GM12872 (cell line): ENCODE results near the gene MYO1D.

Experiments used
- TF ChIP-seq, protein P1 (sequence below): IDR thresholded peaks from 3 replicates; pipeline ENCODE4 v1.5.1; 2011; ENCODE audit warnings: low read depth, mild to moderate bottlenecking, low read length, moderate library complexity; ENCODE audit not compliant: insufficient read depth

The MYO1D gene

DNA sequence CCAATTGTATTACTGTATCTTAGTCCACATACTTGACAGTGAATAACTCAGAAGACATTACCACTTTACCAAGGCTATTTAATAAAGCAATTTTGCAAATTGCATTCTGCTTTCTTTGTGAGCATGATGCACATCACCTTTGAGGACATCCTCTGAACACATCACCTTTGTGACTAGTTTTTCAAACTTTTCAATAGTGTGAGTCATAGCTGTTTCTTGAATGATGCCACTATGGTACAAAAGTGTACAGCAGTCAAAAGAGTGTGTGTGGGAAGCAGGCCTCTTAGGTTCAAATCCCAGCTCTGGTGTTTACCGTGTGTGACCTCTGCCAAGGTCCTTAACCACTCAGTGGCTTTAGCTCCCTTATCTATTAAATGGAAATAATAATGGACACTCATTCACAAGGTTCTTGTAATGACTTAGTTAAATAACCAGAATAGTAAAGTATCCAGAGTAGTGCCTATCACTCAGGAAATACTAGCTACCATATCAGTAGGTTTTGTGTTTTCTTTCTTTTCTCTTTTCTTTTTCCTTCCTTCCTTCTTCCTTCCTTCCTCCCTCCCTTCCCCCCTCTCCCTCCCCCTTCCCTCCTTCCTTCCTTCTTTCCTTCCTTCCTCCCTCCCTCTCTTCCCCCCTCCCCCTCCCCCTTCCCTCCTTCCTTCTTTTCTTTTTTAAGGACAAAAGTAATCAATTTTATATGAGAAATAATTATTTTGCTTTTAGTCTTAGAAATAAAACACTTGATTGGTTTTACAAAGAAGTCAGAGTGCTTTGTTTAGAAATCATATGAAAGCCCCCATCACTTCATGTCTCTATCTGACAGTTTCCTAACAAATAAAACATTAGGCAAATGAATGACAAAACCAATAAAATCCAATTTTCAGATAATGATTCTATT, 178.9 kb downstream of the MYO1D start:
- TF ChIP-seq, protein P1, sequence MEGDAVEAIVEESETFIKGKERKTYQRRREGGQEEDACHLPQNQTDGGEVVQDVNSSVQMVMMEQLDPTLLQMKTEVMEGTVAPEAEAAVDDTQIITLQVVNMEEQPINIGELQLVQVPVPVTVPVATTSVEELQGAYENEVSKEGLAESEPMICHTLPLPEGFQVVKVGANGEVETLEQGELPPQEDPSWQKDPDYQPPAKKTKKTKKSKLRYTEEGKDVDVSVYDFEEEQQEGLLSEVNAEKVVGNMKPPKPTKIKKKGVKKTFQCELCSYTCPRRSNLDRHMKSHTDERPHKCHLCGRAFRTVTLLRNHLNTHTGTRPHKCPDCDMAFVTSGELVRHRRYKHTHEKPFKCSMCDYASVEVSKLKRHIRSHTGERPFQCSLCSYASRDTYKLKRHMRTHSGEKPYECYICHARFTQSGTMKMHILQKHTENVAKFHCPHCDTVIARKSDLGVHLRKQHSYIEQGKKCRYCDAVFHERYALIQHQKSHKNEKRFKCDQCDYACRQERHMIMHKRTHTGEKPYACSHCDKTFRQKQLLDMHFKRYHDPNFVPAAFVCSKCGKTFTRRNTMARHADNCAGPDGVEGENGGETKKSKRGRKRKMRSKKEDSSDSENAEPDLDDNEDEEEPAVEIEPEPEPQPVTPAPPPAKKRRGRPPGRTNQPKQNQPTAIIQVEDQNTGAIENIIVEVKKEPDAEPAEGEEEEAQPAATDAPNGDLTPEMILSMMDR = no peak

DNA sequence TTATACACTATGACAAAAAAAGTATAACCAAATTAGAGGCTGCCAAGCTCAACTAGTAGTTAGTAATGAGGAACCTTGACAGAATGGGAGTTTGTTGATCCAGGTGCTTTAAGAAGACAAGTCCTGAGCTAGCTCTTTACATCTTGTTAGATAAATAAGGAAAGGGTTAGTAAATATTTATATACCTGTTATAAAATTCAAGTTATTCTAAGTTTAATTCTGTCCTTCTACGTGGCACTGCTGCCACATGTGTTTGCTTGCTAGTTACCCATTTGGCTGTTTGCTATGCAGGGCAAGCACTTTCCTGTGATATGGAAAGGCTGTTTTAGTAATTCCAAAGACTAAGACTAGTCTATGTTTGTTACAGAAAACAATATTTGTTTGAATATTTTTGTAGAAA, 180.5 kb downstream of the MYO1D start:
- TF ChIP-seq, protein P1 = no peak

DNA sequence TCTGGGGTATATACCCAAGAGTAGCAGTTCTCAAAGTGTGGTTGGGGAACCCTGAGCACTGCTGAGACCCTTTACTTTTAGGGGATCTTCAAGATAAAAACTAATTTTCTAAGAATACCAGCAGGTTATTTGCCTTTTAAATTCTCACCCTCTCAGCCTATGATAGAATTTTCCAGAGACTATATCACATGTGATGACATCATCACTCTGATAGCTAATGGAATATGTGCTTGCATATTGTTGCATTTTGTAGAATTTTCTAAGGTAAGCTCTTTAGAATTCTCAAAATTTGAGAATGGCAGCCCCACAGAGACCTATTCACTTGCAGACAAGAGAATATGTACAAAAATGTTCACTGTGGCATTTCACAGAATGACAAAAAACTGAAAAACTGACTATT, 181.1 kb downstream of the MYO1D start:
- TF ChIP-seq, protein P1 = no peak

DNA sequence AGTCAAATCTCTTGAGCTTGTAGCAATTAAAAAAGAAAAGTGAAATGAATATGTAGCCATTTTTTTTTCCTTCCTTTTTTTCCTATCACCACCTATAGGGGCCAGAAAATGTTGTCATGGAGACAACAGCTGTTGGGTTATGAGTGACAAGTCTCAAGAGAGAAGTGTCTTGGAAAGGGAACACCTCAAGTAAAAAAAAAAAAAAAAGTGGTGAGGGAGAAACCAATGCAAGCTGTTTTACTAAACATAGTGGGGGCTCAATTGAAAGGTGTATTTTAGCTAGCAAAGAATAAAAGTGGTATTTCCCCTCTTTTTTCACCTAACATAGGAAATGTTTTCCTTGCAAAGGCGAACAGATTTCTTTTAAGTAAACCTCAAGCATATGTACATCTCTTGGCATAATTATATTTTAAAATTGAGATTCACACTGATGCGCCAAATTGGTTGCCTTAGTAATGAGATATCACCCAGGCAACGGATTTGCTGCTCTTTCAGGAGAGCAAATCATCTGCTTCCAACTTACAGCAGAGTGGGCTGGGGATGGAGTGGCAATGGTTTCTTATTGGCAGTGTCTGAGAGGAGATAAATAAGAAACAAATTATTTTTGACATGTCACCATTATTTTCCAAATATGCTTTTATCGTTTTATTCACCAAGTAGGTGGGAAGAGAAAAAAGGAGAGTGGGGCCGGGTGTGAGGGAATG, 183.6 kb downstream of the MYO1D start:
- TF ChIP-seq, protein P1 = no peak

DNA sequence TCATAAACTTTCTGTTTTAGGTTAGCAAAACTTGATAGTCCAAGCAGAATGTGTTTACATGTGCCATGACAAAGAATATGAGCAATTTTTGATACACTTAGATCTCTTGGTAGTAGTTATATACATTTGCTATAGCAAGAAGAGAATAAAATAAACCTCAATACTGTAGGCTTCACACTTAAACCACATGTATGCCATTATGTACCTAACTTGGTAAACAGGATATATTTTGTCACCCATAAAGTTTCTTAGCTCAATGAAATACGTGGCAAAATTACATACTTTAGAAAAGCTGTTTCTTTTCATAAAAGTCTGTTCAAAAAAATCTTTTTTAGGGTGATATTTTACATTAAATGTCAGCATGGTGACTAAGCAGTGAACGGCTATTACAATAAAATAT, 184.7 kb downstream of the MYO1D start:
- TF ChIP-seq, protein P1 = no peak

DNA sequence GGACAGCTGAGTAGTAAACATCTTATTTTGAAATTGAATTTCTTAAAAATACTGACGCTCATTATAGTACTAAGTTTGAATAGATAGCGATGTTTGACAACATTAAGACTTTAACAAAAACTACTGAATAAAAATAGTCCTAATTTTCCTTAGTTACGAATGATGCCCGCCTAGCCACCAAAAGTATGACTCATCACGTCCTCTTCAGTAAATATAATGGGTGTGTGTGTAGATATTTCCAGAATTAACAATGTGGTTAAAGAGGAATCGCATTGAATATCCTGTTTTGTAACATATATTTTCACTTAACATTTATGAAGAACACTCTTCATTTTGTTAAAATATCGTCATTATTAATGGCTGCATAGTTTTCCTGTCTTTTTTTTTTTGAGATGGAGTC, 187.6 kb downstream of the MYO1D start:
- TF ChIP-seq, protein P1 = no peak

DNA sequence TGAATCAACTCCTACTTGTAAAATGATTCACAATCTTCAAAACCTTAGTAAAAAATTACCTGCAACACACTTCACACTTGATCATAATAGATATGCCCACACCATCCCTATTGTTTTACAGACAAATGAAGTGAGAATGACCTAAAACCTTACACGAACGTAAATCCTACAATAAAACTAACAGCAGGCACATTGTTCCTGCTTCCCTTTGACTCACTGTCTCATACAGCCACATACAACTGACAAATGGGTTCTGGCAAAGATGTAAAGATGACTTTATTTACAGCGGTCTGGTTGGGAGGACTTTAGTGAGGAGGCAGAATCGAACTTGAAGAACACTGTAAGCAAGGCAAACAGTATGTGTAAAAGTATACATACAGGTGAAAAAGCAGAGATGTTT, 188.7 kb downstream of the MYO1D start:
- TF ChIP-seq, protein P1 = no peak
